Stimulated activated effector memory CD8-positive, alpha-beta T cell treated with anti-CD3 and anti-CD28 coated beads, Interleukin-12 subunit alpha, Interleukin-12 subunit beta, amount 100 ng/mL, for 72 hours (primary cell): ENCODE results near the gene CLSTN1.

Experiments
- ATAC-seq: fragments of 150-1000 bp; cut with Tn5 transposase; 2 replicates; pipeline ENCODE4 v1.10.0; 2021
- DNase-seq, 2 donors: peaks; one replicate each; pipeline ENCODE4 v3.0.0; 2021 to 2022; ENCODE audit warnings: low spot score in 2 of 2
- H3K27ac Mint-ChIP-seq: one replicate; pipeline ENCODE4 v1.8.0; 2022; ENCODE audit warnings: mild to moderate bottlenecking, mixed read lengths
- H3K36me3 Mint-ChIP-seq: one replicate; pipeline ENCODE4 v1.8.0; 2022; ENCODE audit warnings: mild to moderate bottlenecking, mixed read lengths
- H3K4me1 Mint-ChIP-seq: one replicate; pipeline ENCODE4 v1.8.0; 2022; ENCODE audit warnings: mixed read lengths
- H3K4me3 Mint-ChIP-seq: one replicate; pipeline ENCODE4 v1.8.0; 2022; ENCODE audit warnings: mild to moderate bottlenecking, mixed read lengths
- H3K9me3 Mint-ChIP-seq: one replicate; pipeline ENCODE4 v1.8.0; 2022; ENCODE audit warnings: mixed read lengths

Gene CLSTN1

DNA sequence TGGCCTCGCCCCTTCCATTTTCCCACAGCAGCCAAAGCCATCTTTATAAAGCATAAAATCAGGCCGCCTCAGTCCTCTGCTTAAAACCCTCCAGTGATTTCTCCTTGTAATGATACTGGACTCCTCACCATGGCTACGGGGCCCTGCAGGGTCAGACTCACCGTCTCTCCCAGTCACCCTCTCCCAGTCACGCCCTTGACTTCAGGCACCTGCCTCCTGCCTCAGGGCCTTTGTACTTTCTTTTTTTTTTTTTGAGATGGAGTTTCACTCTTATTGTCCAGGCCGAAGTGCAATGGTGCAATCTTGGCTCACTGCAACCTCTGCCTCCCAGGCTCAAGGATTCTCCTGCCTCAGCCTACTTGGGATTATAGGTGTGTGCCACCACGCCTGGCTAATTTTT, 124.4 kb downstream of the CLSTN1 start:
- peaks cover 97% of the 10 kb centered on the region for H3K36me3 Mint-ChIP-seq
- DNase-seq, result no peak
- peaks cover 58% of the 10 kb centered on the region for H3K4me1 Mint-ChIP-seq
- ATAC-seq, result no peak
- H3K4me3 Mint-ChIP-seq, result no peak overlapping the region
- peak overlapping the region; percentile 80 for H3K27ac Mint-ChIP-seq
- no peaks in the 10 kb centered on the region for H3K9me3 Mint-ChIP-seq

GRCh38 chr1:9696793-9697192, 127.0 kb downstream of the CLSTN1 start:
- no peak for DNase-seq
- Mint-ChIP-seq H3K9me3 (no peaks in the 10 kb centered on the region), H3K4me3 (no peak overlapping the region), H3K4me1 (peaks cover 55% of the 10 kb centered on the region), H3K36me3 (peaks cover 100% of the 10 kb centered on the region), H3K27ac (peak overlapping the region; percentile 17)
- no peak for ATAC-seq

DNA sequence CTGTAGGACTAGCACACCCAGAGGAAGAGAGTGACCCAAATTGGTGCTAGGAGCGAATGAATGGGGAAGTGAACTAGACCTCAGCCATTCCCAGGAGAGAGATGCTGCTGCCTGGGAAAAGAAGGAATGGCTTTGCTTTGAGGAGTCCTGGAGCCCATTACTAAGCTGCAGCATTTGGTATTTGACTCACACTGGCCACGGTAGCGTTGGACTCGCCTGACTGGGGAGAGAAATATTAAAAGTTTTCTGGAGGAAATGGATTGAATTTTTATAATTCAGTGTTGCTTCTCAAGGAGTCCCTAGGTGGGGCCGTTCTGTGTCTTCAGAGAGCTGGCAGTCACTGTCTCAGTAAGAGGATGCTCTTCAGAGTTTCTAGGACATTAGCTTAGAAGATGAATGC, 132.1 kb downstream of the CLSTN1 start:
- Mint-ChIP-seq H3K36me3 (peaks cover 85% of the 10 kb centered on the region), H3K9me3 (no peaks in the 10 kb centered on the region), H3K27ac (peak overlapping the region; percentile 86), H3K4me3 (peak overlapping the region; percentile 80), H3K4me1 (peaks cover 69% of the 10 kb centered on the region)
- DNase-seq, result no peak
- ATAC-seq, result no peak

- H3K36me3 Mint-ChIP-seq, result peaks cover 79% of the 10 kb centered on the region
- ATAC-seq (no peak), DNase-seq (no peak)
- no peaks in the 10 kb centered on the region for H3K9me3 Mint-ChIP-seq
- H3K27ac Mint-ChIP-seq, result peak overlapping the region; percentile 86
- H3K4me1 Mint-ChIP-seq, result peaks cover 68% of the 10 kb centered on the region
- peak overlapping the region; percentile 80 for H3K4me3 Mint-ChIP-seq
These were observed 132.7 kb downstream of the CLSTN1 start for GRCh38 chr1:9691108-9691445.

- Mint-ChIP-seq H3K4me3 (peak overlapping the region; percentile 80), H3K36me3 (peaks cover 74% of the 10 kb centered on the region), H3K27ac (peak overlapping the region; percentile 86), H3K9me3 (no peaks in the 10 kb centered on the region), H3K4me1 (peaks cover 72% of the 10 kb centered on the region)
- ATAC-seq (no peak), DNase-seq (no peak)
These were observed 133.2 kb downstream of the CLSTN1 start for GRCh38 chr1:9690440-9691107.

- peaks cover 70% of the 10 kb centered on the region for H3K36me3 Mint-ChIP-seq
- peaks cover 70% of the 10 kb centered on the region for H3K4me1 Mint-ChIP-seq
- H3K4me3 Mint-ChIP-seq, result peak overlapping the region; percentile 80
- DNase-seq, result no peak
- ATAC-seq, result no peak
- H3K9me3 Mint-ChIP-seq, result no peaks in the 10 kb centered on the region
- H3K27ac Mint-ChIP-seq, result peak overlapping the region; percentile 86
These were observed 133.8 kb downstream of the CLSTN1 start for GRCh38 chr1:9689971-9690381.

- Mint-ChIP-seq H3K9me3 (no peaks in the 10 kb centered on the region), H3K4me3 (peak overlapping the region; percentile 80), H3K4me1 (peaks cover 71% of the 10 kb centered on the region), H3K36me3 (peaks cover 70% of the 10 kb centered on the region), H3K27ac (peak overlapping the region; percentile 88)
- DNase-seq (peak; percentile 77 to 86), ATAC-seq (peak; percentile 81)
These were observed 134.6 kb downstream of the CLSTN1 start for GRCh38 chr1:9689011-9689706.

DNA sequence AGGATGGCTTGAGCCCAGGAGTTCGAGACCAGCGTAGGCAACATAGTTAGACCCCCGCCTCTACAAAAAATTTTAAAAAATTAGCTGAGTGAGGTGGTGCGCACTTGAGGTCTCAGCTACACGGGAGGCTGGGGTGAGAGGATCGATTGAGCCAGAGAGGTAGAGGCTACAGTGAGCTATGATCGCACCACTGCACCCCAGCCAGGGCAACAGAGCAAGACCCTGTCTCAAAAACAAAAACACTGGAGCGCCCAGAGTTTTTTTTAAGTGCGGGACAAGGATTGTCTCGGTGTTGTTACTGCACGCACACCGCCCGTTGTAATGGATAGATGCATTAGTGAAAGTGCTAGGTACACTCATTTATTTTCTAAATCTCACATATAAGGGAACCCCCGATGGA, 135.2 kb downstream of the CLSTN1 start:
- ATAC-seq (no peak), DNase-seq (no peak)
- H3K36me3 Mint-ChIP-seq, result peaks cover 69% of the 10 kb centered on the region
- H3K4me1 Mint-ChIP-seq, result peaks cover 71% of the 10 kb centered on the region
- peak overlapping the region; percentile 74 for H3K4me3 Mint-ChIP-seq
- no peaks in the 10 kb centered on the region for H3K9me3 Mint-ChIP-seq
- peak overlapping the region; percentile 88 for H3K27ac Mint-ChIP-seq

- DNase-seq (no peak), ATAC-seq (peak; percentile 6)
- H3K4me1 Mint-ChIP-seq, result peaks cover 73% of the 10 kb centered on the region
- H3K4me3 Mint-ChIP-seq, result peak overlapping the region; percentile 74
- no peaks in the 10 kb centered on the region for H3K9me3 Mint-ChIP-seq
- H3K36me3 Mint-ChIP-seq, result peaks cover 69% of the 10 kb centered on the region
- peak overlapping the region; percentile 88 for H3K27ac Mint-ChIP-seq
These were observed 135.7 kb downstream of the CLSTN1 start for GRCh38 chr1:9687874-9688582.

- Mint-ChIP-seq H3K9me3 (no peaks in the 10 kb centered on the region), H3K27ac (peak overlapping the region; percentile 88), H3K4me1 (peaks cover 73% of the 10 kb centered on the region), H3K36me3 (peaks cover 66% of the 10 kb centered on the region), H3K4me3 (peak overlapping the region; percentile 74)
- DNase-seq, result peak; percentile 53 to 85
- peak; percentile 75 for ATAC-seq
These were observed 136.5 kb downstream of the CLSTN1 start for GRCh38 chr1:9687120-9687873.

GRCh38 chr1:9684801-9685200, 139.0 kb downstream of the CLSTN1 start:
- DNase-seq, result no peak
- H3K27ac Mint-ChIP-seq, result no peak overlapping the region
- peaks cover 58% of the 10 kb centered on the region for H3K36me3 Mint-ChIP-seq
- no peaks in the 10 kb centered on the region for H3K9me3 Mint-ChIP-seq
- no peak overlapping the region for H3K4me3 Mint-ChIP-seq
- ATAC-seq, result no peak
- H3K4me1 Mint-ChIP-seq, result peaks cover 69% of the 10 kb centered on the region

GRCh38 chr1:9680828-9681227, 142.9 kb downstream of the CLSTN1 start:
- H3K27ac Mint-ChIP-seq, result peak overlapping the region; percentile 71
- ATAC-seq, result no peak
- H3K4me1 Mint-ChIP-seq, result peaks cover 72% of the 10 kb centered on the region

GRCh38 chr1:9680091-9680490, 143.7 kb downstream of the CLSTN1 start:
- no peaks in the 10 kb centered on the region for H3K9me3 Mint-ChIP-seq
- peaks cover 88% of the 10 kb centered on the region for H3K36me3 Mint-ChIP-seq
- peaks cover 68% of the 10 kb centered on the region for H3K4me1 Mint-ChIP-seq
- H3K27ac Mint-ChIP-seq, result no peak overlapping the region
- no peak for DNase-seq
- no peak for ATAC-seq
- no peak overlapping the region for H3K4me3 Mint-ChIP-seq

More at GRCh38 chr1:9680828-9681227, 142.9 kb downstream of the CLSTN1 start:
- H3K9me3 Mint-ChIP-seq, result no peaks in the 10 kb centered on the region
- H3K4me3 Mint-ChIP-seq, result no peak overlapping the region
- DNase-seq, result no peak
- peaks cover 82% of the 10 kb centered on the region for H3K36me3 Mint-ChIP-seq
